Stimulated activated naive CD4-positive, alpha-beta T cell treated with Interleukin-2 at 50 U/mL for 16 hours (primary cell): ENCODE results near the gene STAT2.
"Not testable (repeated sequence)": the region's sequence is repeated elsewhere in the genome, so short reads cannot be mapped to it uniquely, and the experiment has no call there.

ENCODE experiments used
- DNase-seq: peaks from one replicate; lab custom pipeline; 2025; lab: John Stamatoyannopoulos, UW

The STAT2 gene

GRCh38 chr12:56362130-56363059, 2.5 kb upstream of the STAT2 start, which contains the start of gene APOF:
APOF (minus strand) TSS chr12:56362857; CDS start chr12:56362745, 112 bp downstream.
- DNase-seq = no peak

- no peak for DNase-seq
Measured at GRCh38 chr12:56361487-56362129, 1.7 kb upstream of the STAT2 start.

- DNase-seq = no peak
Measured at GRCh38 chr12:56358836-56359532, 923 bp downstream of the STAT2 start.

- no peak for DNase-seq
Measured at GRCh38 chr12:56351325-56351724, 8.6 kb downstream of the STAT2 start.

GRCh38 chr12:56350662-56351061, 9.2 kb downstream of the STAT2 start:
- DNase-seq = no peak

DNA sequence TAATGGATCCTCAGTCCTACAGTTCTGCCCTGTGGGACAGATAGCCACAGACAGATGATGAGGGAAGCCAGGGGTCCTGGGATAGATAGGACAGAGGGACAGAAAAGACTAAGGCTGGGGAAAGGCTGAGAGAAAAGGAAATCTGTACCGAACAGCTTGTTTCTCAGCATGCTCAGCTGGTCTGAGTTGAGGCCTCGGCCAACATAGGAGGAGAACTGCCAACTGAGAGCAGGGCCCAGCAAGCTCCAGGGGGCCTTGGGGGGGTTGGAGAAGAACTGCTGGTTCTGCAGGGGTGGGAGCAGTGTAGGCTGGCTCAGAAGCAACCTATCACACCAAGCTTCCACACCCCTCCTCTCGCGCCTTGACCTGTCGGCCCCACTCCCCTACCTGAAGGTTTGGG, 11.1 kb downstream of the STAT2 start:
- no peak for DNase-seq

DNA sequence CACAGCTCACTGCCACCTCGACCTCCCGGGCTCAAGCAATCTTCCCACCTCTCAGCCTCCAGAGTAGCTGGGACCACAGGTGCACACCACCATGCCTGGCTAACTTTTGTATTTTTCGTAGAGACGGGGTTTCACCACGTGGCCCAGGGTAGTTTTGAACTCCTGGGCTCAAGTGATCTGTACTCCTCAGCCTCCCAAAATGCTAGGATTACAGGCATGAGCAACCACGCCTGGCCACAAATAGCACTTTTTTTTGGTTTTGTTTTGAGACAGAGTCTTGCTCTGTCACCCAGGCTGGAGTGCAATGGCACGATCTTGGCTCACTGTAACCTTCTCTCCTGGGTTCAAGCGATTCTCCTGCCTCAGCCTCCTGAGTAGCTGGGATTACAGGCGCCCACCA, 12.7 kb downstream of the STAT2 start:
- DNase-seq = not testable (repeated sequence)

- DNase-seq = peak; percentile 4
Measured at GRCh38 chr12:56346675-56347074, 13.2 kb downstream of the STAT2 start.

GRCh38 chr12:56342290-56342689, 17.6 kb downstream of the STAT2 start:
- DNase-seq = not testable (repeated sequence)

DNA sequence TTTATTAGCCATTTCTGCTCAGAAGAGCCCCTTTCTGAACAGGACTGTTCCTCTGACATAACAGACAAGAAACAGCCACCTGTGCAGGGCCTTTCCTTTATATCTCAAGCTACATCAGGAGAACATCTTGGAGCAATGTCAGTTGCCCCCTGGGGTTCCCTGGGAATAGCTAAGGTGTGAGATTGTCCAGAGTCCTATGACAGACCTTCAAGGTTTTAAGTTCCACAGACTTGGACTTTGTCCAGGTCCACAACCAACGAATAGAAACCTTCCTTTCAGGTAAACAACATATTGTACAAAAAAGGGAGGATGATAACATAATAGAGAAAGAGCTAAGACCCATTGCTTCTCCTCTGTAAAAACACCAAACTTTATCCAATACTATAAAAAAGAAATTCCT, 18.3 kb downstream of the STAT2 start:
- no peak for DNase-seq

- no peak for DNase-seq
Measured at GRCh38 chr12:56339158-56339422, 20.8 kb downstream of the STAT2 start.

DNA sequence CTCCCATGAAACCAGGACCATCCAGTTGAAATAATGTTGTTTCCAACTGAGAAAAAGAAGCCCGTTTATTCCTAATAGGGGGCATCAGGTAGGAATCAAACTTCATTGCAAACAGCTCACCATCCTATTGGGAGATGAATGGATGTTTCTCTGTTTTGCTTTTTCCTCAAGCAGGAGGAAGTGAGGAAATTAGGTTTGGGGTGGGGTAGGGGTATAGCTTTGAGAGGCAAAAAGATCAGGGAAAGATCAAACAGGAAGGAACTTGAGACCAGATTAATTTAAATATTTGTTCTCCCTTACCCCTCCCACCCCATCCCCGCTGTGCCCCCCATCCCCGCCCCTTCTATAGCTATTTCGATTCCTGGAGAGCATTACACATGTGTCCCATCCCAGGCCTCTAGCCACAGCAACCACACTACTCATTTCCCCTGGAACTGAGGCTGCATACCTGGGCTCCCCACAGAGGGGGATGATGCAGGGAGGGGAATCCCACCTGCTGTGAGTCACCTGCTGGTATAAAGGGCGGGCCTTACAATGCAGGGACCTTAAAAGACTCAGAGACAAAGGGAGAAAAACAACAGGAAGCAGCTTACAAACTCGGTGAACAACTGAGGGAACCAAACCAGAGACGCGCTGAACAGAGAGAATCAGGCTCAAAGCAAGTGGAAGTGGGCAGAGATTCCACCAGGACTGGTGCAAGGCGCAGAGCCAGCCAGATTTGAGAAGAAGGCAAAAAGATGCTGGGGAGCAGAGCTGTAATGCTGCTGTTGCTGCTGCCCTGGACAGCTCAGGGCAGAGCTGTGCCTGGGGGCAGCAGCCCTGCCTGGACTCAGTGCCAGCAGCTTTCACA, 21.4 kb downstream of the STAT2 start, which contains the start of gene IL23A:
IL23A (plus strand) TSS at position 577 of the 850 bp plus-strand sequence; CDS start at position 738, 161 bp downstream.
- DNase-seq = peak; percentile 86

DNA sequence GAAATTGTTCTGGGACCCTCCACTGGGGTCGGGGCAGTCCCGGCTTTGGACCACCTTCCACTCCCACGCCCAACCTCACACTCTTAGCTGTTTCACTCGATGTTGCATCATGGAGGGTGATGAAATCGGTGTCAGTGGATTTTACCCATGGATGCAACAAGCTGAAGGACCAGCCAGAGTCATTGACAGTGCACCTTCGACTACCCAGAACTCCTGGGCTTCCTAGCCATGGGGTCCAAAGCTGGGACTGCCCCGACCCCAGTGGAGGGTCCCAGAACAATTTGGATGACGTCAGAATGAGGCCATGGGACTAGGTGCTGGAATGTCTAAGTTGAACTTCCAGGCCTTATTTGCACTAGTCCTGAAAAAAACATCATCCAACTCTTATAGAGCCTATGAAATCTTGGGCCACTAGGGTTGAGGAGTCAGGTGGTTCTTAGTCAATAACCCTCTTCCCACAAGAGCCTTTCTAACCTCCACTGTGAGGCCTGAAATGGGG, 22.1 kb downstream of the STAT2 start:
- no peak for DNase-seq

DNA sequence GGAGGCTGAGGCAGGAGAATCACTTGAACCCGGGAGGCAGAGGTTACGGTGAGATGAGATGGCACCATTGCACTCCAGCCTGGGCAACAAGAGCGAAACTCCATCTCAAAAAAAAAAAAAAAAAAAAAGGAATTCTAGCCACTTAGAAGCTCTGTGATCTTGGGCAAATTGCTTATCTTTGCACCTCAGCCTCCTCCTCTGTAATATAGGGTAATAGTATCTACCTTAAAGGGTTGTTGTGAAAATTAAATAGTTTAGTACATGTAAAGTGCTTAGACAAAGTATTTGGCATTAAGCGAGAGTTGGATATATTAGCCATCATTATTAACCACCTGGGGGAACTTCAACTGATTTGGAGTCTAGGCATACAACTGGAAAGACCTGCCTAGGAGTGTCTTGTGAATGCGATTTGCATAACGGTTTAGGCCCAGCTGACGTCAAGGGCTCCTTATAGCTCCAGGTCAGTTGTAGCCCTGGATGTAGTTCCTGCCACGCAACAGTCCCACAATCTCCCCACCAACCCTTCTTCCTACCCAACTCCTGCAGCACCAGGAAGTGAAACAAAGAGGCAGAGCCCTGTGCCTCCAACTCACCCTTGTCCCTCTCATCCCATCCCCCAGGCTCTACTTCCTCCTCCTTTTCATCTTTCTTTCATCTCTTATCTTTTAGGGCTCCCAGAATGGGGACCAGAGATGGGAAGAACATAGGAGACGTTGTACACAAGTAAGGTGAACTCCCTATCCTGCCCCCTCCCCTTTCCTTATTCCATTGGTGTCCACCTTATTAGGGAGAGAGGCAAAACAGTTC, 23.3 kb downstream of the STAT2 start:
- no peak for DNase-seq

- not testable (repeated sequence) for DNase-seq
Measured at GRCh38 chr12:56335527-56335926, 24.4 kb downstream of the STAT2 start.

DNA sequence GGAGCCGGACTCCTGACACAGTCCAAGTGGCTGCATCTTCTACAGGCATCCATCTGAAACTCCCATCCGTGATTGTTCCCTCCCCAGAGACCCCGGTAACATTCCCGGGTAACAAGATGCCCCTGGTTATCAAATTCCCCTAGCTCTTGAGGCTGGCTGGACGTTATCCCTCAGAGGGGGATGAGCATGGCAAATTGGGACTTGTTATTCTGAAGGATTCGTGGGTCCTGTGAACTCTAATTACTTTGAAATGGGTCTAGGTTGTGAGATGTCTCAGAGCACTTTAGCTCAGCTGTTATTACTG, 25.5 kb downstream of the STAT2 start:
- DNase-seq = peak; percentile 7

- DNase-seq = peak; percentile 93
Measured at GRCh38 chr12:56333679-56334489, 26.0 kb downstream of the STAT2 start, which contains the start of gene PAN2. PAN2 (minus strand) TSS chr12:56334000; CDS start chr12:56333094, 906 bp downstream.

DNA sequence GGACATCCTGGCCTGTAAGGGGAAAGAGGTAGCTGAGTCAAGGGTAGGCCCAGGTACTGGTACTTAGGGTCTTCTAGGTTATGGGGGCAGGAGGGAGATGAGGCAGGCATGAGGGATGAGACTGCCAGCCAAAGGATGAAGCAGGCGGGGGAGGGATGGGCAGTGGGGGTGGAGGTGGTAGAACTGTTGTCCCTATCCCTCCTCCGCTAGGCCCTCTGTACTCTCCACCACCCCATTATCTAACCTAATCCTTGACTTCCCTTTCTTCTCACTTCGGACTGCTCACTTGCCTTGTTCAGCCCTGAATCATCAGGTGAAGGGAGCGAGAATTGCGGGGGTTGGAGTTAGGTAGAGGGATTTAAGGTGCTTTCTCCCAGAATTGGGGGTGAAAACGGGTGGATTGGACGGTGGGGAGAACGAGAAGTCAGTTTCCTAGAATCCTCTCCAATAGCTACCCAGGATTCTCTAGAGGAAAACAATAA, 26.7 kb downstream of the STAT2 start:
- DNase-seq = no peak

GRCh38 chr12:56332512-56333196, 27.3 kb downstream of the STAT2 start:
- no peak for DNase-seq
